ENCODE measurements around the gene ZFYVE19.
"Not testable (repeated sequence)": the region's sequence is repeated elsewhere in the genome, so short reads cannot be mapped to it uniquely, and the experiment has no call there.

ZFYVE19 gene

DNA sequence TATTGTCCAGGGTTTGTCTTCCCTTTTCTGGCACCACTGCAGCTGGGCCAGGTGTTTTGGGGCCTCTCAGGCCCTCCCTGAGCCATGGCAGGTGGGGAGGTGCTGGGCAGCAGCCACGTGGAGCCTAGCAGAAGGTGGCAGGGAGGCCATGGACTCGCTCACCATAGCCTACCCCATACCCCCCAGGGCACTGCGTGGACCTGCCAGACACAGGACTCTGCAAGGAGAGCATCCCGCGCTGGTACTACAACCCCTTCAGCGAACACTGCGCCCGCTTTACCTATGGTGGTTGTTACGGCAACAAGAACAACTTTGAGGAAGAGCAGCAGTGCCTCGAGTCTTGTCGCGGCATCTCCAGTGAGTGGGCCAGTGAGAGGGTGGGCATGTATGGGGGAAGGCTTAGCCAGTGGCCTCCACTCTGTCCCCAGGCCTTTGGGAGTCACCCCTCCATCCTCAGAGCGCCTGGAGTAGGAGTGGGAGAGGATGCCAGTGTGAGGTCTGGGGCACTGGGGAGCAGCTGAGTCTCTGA is 48.9 kb downstream of the ZFYVE19 start:
- no peak overlapping the region for H3K27ac ChIP-seq
- H3K4me3 ChIP-seq, result no peak overlapping the region
- DNase-seq (ENCODE audit: low spot score), result no peak
- TF ChIP-seq, protein P1, sequence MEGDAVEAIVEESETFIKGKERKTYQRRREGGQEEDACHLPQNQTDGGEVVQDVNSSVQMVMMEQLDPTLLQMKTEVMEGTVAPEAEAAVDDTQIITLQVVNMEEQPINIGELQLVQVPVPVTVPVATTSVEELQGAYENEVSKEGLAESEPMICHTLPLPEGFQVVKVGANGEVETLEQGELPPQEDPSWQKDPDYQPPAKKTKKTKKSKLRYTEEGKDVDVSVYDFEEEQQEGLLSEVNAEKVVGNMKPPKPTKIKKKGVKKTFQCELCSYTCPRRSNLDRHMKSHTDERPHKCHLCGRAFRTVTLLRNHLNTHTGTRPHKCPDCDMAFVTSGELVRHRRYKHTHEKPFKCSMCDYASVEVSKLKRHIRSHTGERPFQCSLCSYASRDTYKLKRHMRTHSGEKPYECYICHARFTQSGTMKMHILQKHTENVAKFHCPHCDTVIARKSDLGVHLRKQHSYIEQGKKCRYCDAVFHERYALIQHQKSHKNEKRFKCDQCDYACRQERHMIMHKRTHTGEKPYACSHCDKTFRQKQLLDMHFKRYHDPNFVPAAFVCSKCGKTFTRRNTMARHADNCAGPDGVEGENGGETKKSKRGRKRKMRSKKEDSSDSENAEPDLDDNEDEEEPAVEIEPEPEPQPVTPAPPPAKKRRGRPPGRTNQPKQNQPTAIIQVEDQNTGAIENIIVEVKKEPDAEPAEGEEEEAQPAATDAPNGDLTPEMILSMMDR (IDR thresholded peaks at IDR 0.05), result no peak

DNA sequence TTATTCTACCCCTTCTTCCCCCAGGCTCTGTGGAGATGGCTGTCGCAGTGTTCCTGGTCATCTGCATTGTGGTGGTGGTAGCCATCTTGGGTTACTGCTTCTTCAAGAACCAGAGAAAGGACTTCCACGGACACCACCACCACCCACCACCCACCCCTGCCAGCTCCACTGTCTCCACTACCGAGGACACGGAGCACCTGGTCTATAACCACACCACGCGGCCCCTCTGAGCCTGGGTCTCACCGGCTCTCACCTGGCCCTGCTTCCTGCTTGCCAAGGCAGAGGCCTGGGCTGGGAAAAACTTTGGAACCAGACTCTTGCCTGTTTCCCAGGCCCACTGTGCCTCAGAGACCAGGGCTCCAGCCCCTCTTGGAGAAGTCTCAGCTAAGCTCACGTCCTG is 49.9 kb downstream of the ZFYVE19 start:
- no peak for DNase-seq (ENCODE audit: low spot score)
- no peak overlapping the region for H3K4me3 ChIP-seq
- TF ChIP-seq, protein P1 (IDR thresholded peaks at IDR 0.05), result no peak
- no peak overlapping the region for H3K27ac ChIP-seq

- no peak for DNase-seq (ENCODE audit: low spot score)
- no peak overlapping the region for H3K27ac ChIP-seq
- H3K4me3 ChIP-seq, result no peak overlapping the region
- TF ChIP-seq, protein P1 (IDR thresholded peaks at IDR 0.05), result peak; percentile 96
Observed at GRCh38 chr15:40857601-40858341, 50.9 kb downstream of the ZFYVE19 start.

GRCh38 chr15:40858706-40859105 is 51.8 kb downstream of the ZFYVE19 start:
- Histone ChIP-seq H3K27ac (no peak overlapping the region), H3K4me3 (no peak overlapping the region)
- TF ChIP-seq, protein P1 (IDR thresholded peaks at IDR 0.05), result no peak
- no peak for DNase-seq (ENCODE audit: low spot score)

DNA sequence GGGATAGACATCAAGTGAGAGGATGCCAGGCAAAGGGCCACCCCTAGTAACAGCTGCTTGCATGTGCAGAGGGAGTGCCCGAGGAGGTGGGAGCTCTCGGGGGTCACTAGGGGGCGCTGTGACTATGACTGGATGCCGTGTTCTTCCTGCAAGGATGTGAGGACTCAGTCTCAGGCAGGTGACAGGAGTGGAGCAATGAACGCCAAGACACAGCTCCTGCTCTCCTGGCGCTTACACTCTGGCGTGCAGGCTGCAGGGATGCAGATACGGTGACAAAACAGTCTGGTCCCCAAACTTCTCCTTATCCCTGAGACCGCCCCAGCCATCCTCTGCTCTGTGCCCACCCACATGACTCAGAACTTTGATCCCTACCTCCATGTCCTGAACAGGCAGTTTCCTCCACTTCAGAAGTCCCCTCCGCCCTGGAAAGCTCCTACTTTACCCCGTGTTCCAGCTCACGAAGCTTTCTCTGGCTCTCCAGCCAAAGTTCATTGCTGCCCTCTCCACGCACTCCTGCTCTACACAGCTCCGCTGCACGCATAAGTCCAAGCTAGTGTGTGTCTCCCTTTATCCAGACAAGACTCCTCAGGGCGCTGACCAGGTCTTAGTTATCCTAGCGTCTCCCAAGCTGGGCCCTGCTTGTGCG is 52.4 kb downstream of the ZFYVE19 start:
- DNase-seq (ENCODE audit: low spot score), result no peak
- TF ChIP-seq, protein P1 (IDR thresholded peaks at IDR 0.05), result peak; percentile 55
- Histone ChIP-seq H3K27ac (no peak overlapping the region), H3K4me3 (no peak overlapping the region)

GRCh38 chr15:40861147-40861546 is 54.3 kb downstream of the ZFYVE19 start:
- not testable (repeated sequence) for DNase-seq (ENCODE audit: low spot score); H3K27ac ChIP-seq; H3K4me3 ChIP-seq

DNA sequence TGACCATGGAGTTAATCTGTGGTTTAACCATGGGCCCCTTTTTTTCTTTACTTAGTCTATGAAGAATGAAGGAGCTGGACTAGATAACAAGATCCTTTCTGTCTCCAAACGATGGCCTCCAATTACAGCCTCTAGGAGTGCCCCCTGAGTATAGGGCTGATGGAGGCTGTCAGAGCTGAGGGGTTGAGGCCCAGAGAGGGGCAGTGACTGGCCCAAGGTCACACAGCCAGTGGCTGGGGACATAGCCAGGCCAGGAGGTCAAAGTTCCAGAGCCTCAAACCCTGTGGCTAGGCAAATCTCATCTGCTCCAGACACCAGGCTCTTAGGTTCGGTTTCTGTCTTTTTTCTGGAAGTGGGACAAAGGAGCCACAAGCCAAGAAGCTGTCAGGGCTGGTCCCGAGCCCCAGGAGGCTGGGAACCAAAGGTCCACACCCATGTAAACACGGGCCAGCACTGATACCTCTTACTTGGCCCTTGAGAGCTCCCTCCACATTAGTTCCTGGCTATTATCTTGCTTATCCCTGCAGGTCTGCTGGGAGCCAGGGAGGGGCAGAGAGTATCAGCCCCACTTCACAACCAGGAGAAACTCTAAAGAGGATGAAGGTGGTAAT is 56.9 kb downstream of the ZFYVE19 start:
- Histone ChIP-seq H3K4me3 (no peak overlapping the region), H3K27ac (no peak overlapping the region)
- TF ChIP-seq, protein P1 (IDR thresholded peaks at IDR 0.05), result no peak
- no peak for DNase-seq (ENCODE audit: low spot score)

Measured in coronary artery (tissue), 2 donors.